Lower lobe of right lung (tissue), 2 donors: ENCODE results near the gene ARFIP2. TPM values are rescaled to one million over a fixed set of nuclear protein-coding genes. Genes with fewer than 3 reads are reported as not detected.
A peak's percentile ranks its signal among the peaks of the same experiment; 100 is the strongest.

ENCODE experiments used
- ATAC-seq, 2 donors: fragments of 200-7000 bp; cut with Tn5 transposase; one replicate each; pipeline ENCODE4 v1.9.1; 2020 to 2022; ENCODE audit warnings: mild to moderate bottlenecking in 2 of 2, moderate library complexity in 2 of 2
- DNase-seq: peaks from one replicate; pipeline ENCODE4 v3.0.0-alpha.2; 2020
- H3K27ac ChIP-seq: fragments of 200-600 bp; one replicate; pipeline ENCODE4 v1.8.0; 2022
- H3K27me3 ChIP-seq: fragments of 200-600 bp; one replicate; pipeline ENCODE4 v1.8.0; 2022; ENCODE audit warnings: low read depth
- H3K36me3 ChIP-seq: fragments of 200-600 bp; one replicate; pipeline ENCODE4 v1.8.0; 2022; ENCODE audit warnings: mild to moderate bottlenecking
- H3K4me1 ChIP-seq: fragments of 200-600 bp; one replicate; pipeline ENCODE4 v1.8.0; 2022
- H3K4me3 ChIP-seq: fragments of 200-600 bp; one replicate; pipeline ENCODE4 v1.8.0; 2022; ENCODE audit warnings: mild to moderate bottlenecking
- H3K9me3 ChIP-seq: fragments of 200-600 bp; one replicate; pipeline ENCODE4 v1.8.0; 2022
- intact Hi-C: fragments of 100-400 bp; cut with DNase I; formaldehyde crosslinking; loops from one replicate; pipeline ENCODE4 v1.11.0; 2022
- total RNA-seq: library from RNA; stranded (reverse); fragmentation: NEBNext Ultra II Directional; extraction: Animal tissue kit (Norgen Biotek cat#: 25700); gene quantifications from one replicate; pipeline ENCODE4 v1.2.1, GENCODE V29; 2021
- TF ChIP-seq, protein P1 (sequence below): fragments of 200-600 bp; IDR thresholded peaks from one replicate; pipeline ENCODE4 v1.8.0; 2022; ENCODE audit warnings: antibody characterized with exemption, mild to moderate bottlenecking
- donor health status: DM: no; HTN: yes; CAD: no; lungs with severe emphysema.

ARFIP2 gene
- total RNA-seq, 1 donor from 2014 or later = 38.8 TPM

GRCh38 chr11:6459099-6459450, 22.1 kb downstream of the ARFIP2 start:
- Histone ChIP-seq H3K27ac (no peak overlapping the region), H3K4me1 (no peaks in the 10 kb centered on the region), H3K9me3 (no peaks in the 10 kb centered on the region), H3K4me3 (no peak overlapping the region), H3K36me3 (peaks cover 92% of the 10 kb centered on the region), H3K27me3 (no peaks in the 10 kb centered on the region)
- intact Hi-C loops = no loop called here
- DNase-seq (no peak), ATAC-seq (no peak)
- TF ChIP-seq, protein P1, sequence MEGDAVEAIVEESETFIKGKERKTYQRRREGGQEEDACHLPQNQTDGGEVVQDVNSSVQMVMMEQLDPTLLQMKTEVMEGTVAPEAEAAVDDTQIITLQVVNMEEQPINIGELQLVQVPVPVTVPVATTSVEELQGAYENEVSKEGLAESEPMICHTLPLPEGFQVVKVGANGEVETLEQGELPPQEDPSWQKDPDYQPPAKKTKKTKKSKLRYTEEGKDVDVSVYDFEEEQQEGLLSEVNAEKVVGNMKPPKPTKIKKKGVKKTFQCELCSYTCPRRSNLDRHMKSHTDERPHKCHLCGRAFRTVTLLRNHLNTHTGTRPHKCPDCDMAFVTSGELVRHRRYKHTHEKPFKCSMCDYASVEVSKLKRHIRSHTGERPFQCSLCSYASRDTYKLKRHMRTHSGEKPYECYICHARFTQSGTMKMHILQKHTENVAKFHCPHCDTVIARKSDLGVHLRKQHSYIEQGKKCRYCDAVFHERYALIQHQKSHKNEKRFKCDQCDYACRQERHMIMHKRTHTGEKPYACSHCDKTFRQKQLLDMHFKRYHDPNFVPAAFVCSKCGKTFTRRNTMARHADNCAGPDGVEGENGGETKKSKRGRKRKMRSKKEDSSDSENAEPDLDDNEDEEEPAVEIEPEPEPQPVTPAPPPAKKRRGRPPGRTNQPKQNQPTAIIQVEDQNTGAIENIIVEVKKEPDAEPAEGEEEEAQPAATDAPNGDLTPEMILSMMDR = no peak

GRCh38 chr11:6458352-6459098, 22.6 kb downstream of the ARFIP2 start:
- no peak overlapping the region for H3K4me3 ChIP-seq
- H3K36me3 ChIP-seq = peaks cover 92% of the 10 kb centered on the region
- H3K27ac ChIP-seq = peak overlapping the region; percentile 15
- ATAC-seq (peak; percentile 79 to 86), DNase-seq (no peak)
- TF ChIP-seq, protein P1 = no peak
- no peaks in the 10 kb centered on the region for H3K27me3 ChIP-seq
- intact Hi-C loops = no loop called here
- H3K4me1 ChIP-seq = no peaks in the 10 kb centered on the region
- H3K9me3 ChIP-seq = no peaks in the 10 kb centered on the region

DNA sequence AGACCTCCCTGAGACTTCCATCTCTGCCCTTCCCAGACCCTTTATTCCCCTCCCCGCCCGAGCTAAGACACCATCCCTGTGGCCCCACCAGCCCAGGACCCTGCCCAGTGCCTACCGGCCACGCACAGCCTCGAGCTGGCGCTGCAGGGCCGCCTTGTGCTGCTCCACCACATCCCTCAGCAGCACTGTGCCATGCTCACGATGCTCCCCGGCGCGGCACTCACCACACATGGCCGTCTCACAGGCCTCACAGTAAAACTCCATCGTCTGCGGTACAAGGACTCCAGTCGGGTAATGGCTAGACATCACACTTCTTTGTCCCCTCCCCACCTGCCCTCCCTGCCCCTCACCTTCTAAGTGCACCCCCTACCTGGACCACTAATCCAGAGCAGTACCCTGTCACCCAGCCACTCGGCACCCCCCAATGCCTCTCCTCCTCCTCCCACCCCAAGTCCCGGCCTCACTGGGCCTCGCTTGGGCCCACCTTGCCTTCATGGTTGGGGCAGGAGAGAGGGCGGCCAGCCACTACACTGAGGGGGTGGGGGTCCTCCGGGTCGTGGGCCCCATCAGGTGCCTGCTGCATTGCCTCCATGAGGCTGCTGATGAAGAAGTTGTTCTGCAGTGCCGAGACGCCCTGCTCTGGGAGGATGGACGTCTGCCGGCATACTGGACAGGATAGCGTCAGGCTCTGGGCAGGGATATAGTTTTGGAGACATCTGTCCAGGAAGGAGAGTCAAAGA, 23.4 kb downstream of the ARFIP2 start:
- intact Hi-C loops = no loop called here
- H3K27ac ChIP-seq = peak overlapping the region; percentile 22
- DNase-seq (no peak), ATAC-seq (peak; percentile 2 to 8)
- TF ChIP-seq, protein P1 = no peak
- peaks cover 95% of the 10 kb centered on the region for H3K36me3 ChIP-seq
- no peaks in the 10 kb centered on the region for H3K9me3 ChIP-seq
- H3K4me3 ChIP-seq = no peak overlapping the region
- H3K4me1 ChIP-seq = no peaks in the 10 kb centered on the region
- H3K27me3 ChIP-seq = no peaks in the 10 kb centered on the region

GRCh38 chr11:6456361-6457073, 24.6 kb downstream of the ARFIP2 start:
- intact Hi-C loops = no loop called here
- Histone ChIP-seq H3K9me3 (no peaks in the 10 kb centered on the region), H3K4me1 (no peaks in the 10 kb centered on the region), H3K27ac (no peak overlapping the region), H3K4me3 (no peak overlapping the region), H3K27me3 (no peaks in the 10 kb centered on the region), H3K36me3 (peaks cover 97% of the 10 kb centered on the region)
- DNase-seq (no peak), ATAC-seq (peak in 1 of 2 donors; percentile 21)
- TF ChIP-seq, protein P1 = no peak

DNA sequence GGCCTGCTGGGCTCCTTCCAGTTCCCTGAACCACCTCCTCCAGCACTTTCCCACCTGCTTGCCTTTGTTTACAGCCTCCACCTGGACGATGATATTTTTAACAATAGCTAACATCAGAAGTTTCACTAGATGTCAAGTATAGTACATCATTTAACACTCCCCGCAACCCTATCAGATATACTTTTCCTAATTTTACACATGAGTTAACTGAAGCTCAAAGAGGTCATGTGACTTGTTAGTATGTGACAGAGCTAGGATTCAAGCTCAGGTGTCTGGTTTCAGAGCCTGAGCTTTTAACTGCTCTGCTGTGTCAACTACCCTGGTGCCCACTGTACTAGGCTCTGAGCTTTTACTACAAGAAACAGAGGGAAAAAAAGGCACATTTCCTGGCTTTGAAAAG, 26.1 kb downstream of the ARFIP2 start:
- no peaks in the 10 kb centered on the region for H3K4me1 ChIP-seq
- H3K36me3 ChIP-seq = peaks cover 100% of the 10 kb centered on the region

More for the DNA sequence above, 26.1 kb downstream of the ARFIP2 start:
- no peaks in the 10 kb centered on the region for H3K9me3 ChIP-seq
- no peaks in the 10 kb centered on the region for H3K27me3 ChIP-seq
- TF ChIP-seq, protein P1 = no peak
- no peak overlapping the region for H3K27ac ChIP-seq
- intact Hi-C loops = no loop called here
- ATAC-seq (no peak), DNase-seq (no peak)
- H3K4me3 ChIP-seq = no peak overlapping the region
